Naive thymus-derived CD4-positive, alpha-beta T cell (primary cell): ENCODE data around the gene COL2A1. TPM values are rescaled to one million over a fixed set of nuclear protein-coding genes. Genes with fewer than 3 reads are reported as not detected.

Source experiments
- ATAC-seq: fragments of 150-1000 bp; cut with Tn5 transposase; 2 replicates; pipeline ENCODE4 v1.10.0; 2021; ENCODE audit warnings: mild to moderate bottlenecking, moderate library complexity
- CTCF ChIA-PET: fragments of 350-600 bp; sonication (Branson Sonifier 250); formaldehyde crosslinking; loops from one replicate; lab custom pipeline; 2021; ENCODE audit warnings: antibody characterized with exemption; lab: Charles Lee
- POLR2A ChIA-PET: fragments of 350-600 bp; sonication (Branson Sonifier 250); formaldehyde crosslinking; loops from one replicate; lab custom pipeline; 2021; ENCODE audit warnings: antibody characterized with exemption, inconsistent platforms; lab: Charles Lee
- DNase-seq, 9 donors: peaks; one replicate each; pipeline versions ENCODE4 v3.0.0 to v3.0.0-alpha.2; 2020 to 2022; ENCODE audit warnings: mixed read lengths in 1 of 9
- H3K27ac ChIP-seq: one replicate; pipeline ENCODE4 v1.7.0; 2013; ENCODE audit warnings: mild to moderate bottlenecking, low read depth, low read length, moderate library complexity
- H3K27me3 ChIP-seq, 2 donors: one replicate each; pipeline ENCODE4 v1.7.0; 2013; ENCODE audit warnings: low read length in 2 of 2, mild to moderate bottlenecking in 2 of 2, moderate library complexity in 2 of 2; ENCODE audit not compliant: control insufficient read depth in 2 of 2, insufficient read depth in 2 of 2
- H3K36me3 ChIP-seq, 3 experiments: 1 replicate in 2 of 3; 2 replicates in 1 of 3; pipeline ENCODE4 v1.7.0; 2013; ENCODE audit warnings: low read length in 3 of 3, mild to moderate bottlenecking in 3 of 3, moderate library complexity in 1 of 3; ENCODE audit not compliant: insufficient read depth in 3 of 3, control insufficient read depth in 2 of 3
- H3K4me1 ChIP-seq, 2 donors: one replicate each; pipeline ENCODE4 v1.7.0; 2013; ENCODE audit warnings: low read length in 2 of 2, mild to moderate bottlenecking in 2 of 2, moderate library complexity in 1 of 2; ENCODE audit not compliant: control insufficient read depth in 2 of 2, insufficient read depth in 2 of 2
- H3K4me3 ChIP-seq: 2 replicates; pipeline ENCODE4 v1.7.0; 2013; ENCODE audit warnings: mild to moderate bottlenecking, low read length
- H3K9me3 ChIP-seq, 3 experiments: 1 replicate in 2 of 3; 2 replicates in 1 of 3; pipeline ENCODE4 v1.7.0; 2013; ENCODE audit warnings: low read length in 3 of 3; ENCODE audit not compliant: control insufficient read depth in 2 of 3
- H3K27ac Mint-ChIP-seq, 9 donors: one replicate each; pipeline ENCODE4 v1.8.0; 2020 to 2022; ENCODE audit warnings: mixed read lengths in 9 of 9, mild to moderate bottlenecking in 8 of 9, moderate library complexity in 5 of 9, inconsistent platforms in 2 of 9
- H3K27me3 Mint-ChIP-seq, 5 donors: one replicate each; pipeline ENCODE4 v1.8.0; 2021 to 2022; ENCODE audit warnings: mixed read lengths in 5 of 5, mild to moderate bottlenecking in 1 of 5
- H3K36me3 Mint-ChIP-seq, 5 donors: one replicate each; pipeline ENCODE4 v1.8.0; 2020 to 2022; ENCODE audit warnings: mixed read lengths in 5 of 5, mild to moderate bottlenecking in 3 of 5, inconsistent platforms in 1 of 5
- H3K4me1 Mint-ChIP-seq, 7 donors: one replicate each; pipeline ENCODE4 v1.8.0; 2020 to 2022; ENCODE audit warnings: mixed read lengths in 7 of 7, mild to moderate bottlenecking in 3 of 7, inconsistent platforms in 1 of 7
- H3K4me3 Mint-ChIP-seq, 10 donors: one replicate each; pipeline ENCODE4 v1.8.0; 2020 to 2022; ENCODE audit warnings: mild to moderate bottlenecking in 10 of 10, mixed read lengths in 10 of 10, moderate library complexity in 6 of 10, inconsistent platforms in 2 of 10
- H3K9me3 Mint-ChIP-seq, 11 donors: one replicate each; pipeline ENCODE4 v1.8.0; 2020 to 2022; ENCODE audit warnings: mixed read lengths in 11 of 11, mild to moderate bottlenecking in 4 of 11, inconsistent platforms in 1 of 11, moderate library complexity in 1 of 11
- intact Hi-C, 2 donors: fragments of 100-400 bp; cut with micrococcal nuclease; formaldehyde crosslinking; loops; one replicate each; pipeline ENCODE4 v1.15.1; 2023
- polyA plus RNA-seq, 2 donors: library from polyadenylated mRNA; unstranded; fragments of 300-500 nt; fragmentation: Illumina TruSeq; gene quantifications; one replicate each; pipeline ENCODE4 v1.2.3, GENCODE V29; 2021
- total RNA-seq, 6 experiments: library from RNA in 5 of 6; stranded (reverse) in 5 of 6; gene quantifications; 1 replicate in 5 of 6; 2 replicates in 1 of 6; pipeline ENCODE4 v1.2.3 and lab custom pipeline; 2021 to 2026

Gene COL2A1
- total and polyA plus RNA-seq, 7 experiments from 2014 or later = not detected

GRCh38 chr12:48002773-48003218, 1.5 kb downstream of the COL2A1 start:
- DNase-seq = no peak
- ATAC-seq = no peak
- Mint-ChIP-seq H3K4me3 (peak overlapping the region; percentile 45 to 90 (median 80)), H3K9me3 (peaks cover 0 to 1% (median 0%) of the 10 kb centered on the region in 11 donors), H3K36me3 (no peaks in the 10 kb centered on the region), H3K4me1 (peaks cover 21 to 43% (median 39%) of the 10 kb centered on the region in 7 donors), H3K27me3 (peaks cover 83 to 96% (median 87%) of the 10 kb centered on the region in 5 donors), H3K27ac (no peak overlapping the region)
- CTCF ChIA-PET = no interaction called here
- POLR2A ChIA-PET = interaction anchor here (1.2 kb wide), 1 partner anchor 12 kb away, joined by 3 read pairs; no protein-coding TSS in a partner anchor
- H3K4me3 ChIP-seq = peak overlapping the region; percentile 15
- intact Hi-C loops = loop anchor here (5.0 to 10.0 kb wide), 5 partner anchors 40 to 612 kb away; partner anchors contain the start of genes CCDC184 (in 1 of the 2), SENP1 (in 1 of the 2) and TMEM106C (in 1 of the 2)
- no peaks in the 10 kb centered on the region for H3K9me3 ChIP-seq
- H3K4me1 ChIP-seq = peaks cover 34 to 45% of the 10 kb centered on the region in 2 donors
- H3K36me3 ChIP-seq = no peaks in the 10 kb centered on the region
- H3K27ac ChIP-seq = no peak overlapping the region
- peaks cover 25 to 44% of the 10 kb centered on the region in 2 donors for H3K27me3 ChIP-seq

- intact Hi-C loops = loop anchor here (5.0 to 10.0 kb wide), 5 partner anchors 40 to 612 kb away; partner anchors contain the start of genes CCDC184 (in 1 of the 2), SENP1 (in 1 of the 2) and TMEM106C (in 1 of the 2)
Observed at GRCh38 chr12:48002414-48002730, 1.9 kb downstream of the COL2A1 start.

GRCh38 chr12:48001505-48002413, 2.5 kb downstream of the COL2A1 start:
- Histone ChIP-seq H3K27ac (no peak overlapping the region), H3K36me3 (no peaks in the 10 kb centered on the region), H3K4me3 (peak overlapping the region; percentile 15), H3K4me1 (peaks cover 34 to 45% of the 10 kb centered on the region in 2 donors), H3K27me3 (peaks cover 25 to 44% of the 10 kb centered on the region in 2 donors), H3K9me3 (no peaks in the 10 kb centered on the region)
- H3K36me3 Mint-ChIP-seq = no peaks in the 10 kb centered on the region
- H3K4me3 Mint-ChIP-seq = peak overlapping the region; percentile 76 to 90 (median 80)
- peak overlapping the region in 2 of 9 donors; percentile 21 to 72 for H3K27ac Mint-ChIP-seq
- intact Hi-C loops = loop anchor here (5.0 to 10.0 kb wide), 5 partner anchors 39 to 613 kb away; partner anchors contain the start of genes CCDC184 (in 1 of the 2), SENP1 (in 1 of the 2) and TMEM106C (in 1 of the 2)
- peaks cover 21 to 43% (median 39%) of the 10 kb centered on the region in 7 donors for H3K4me1 Mint-ChIP-seq
- DNase-seq = peak in 3 of 9 donors; percentile 15 to 41 (median 18)
- H3K27me3 Mint-ChIP-seq = peaks cover 76 to 96% (median 83%) of the 10 kb centered on the region in 5 donors
- no peaks in the 10 kb centered on the region for H3K9me3 Mint-ChIP-seq
- POLR2A ChIA-PET = interaction anchor here (1.2 kb wide), 1 partner anchor 11 kb away, joined by 3 read pairs; no protein-coding TSS in a partner anchor
- peak; percentile 30 for ATAC-seq
- CTCF ChIA-PET = interaction anchor here (0.7 kb wide), 1 partner anchor 19 kb away, joined by 3 read pairs; no protein-coding TSS in a partner anchor

More at GRCh38 chr12:48002414-48002730, 1.9 kb downstream of the COL2A1 start:
- Histone ChIP-seq H3K27ac (no peak overlapping the region), H3K4me1 (peaks cover 34 to 45% of the 10 kb centered on the region in 2 donors), H3K27me3 (peaks cover 25 to 44% of the 10 kb centered on the region in 2 donors), H3K36me3 (no peaks in the 10 kb centered on the region), H3K4me3 (peak overlapping the region; percentile 15), H3K9me3 (no peaks in the 10 kb centered on the region)
- Mint-ChIP-seq H3K4me3 (peak overlapping the region; percentile 76 to 90 (median 80)), H3K9me3 (peaks cover 0 to 1% (median 0%) of the 10 kb centered on the region in 11 donors), H3K27me3 (peaks cover 79 to 96% (median 85%) of the 10 kb centered on the region in 5 donors), H3K27ac (no peak overlapping the region), H3K4me1 (peaks cover 21 to 43% (median 39%) of the 10 kb centered on the region in 7 donors), H3K36me3 (no peaks in the 10 kb centered on the region)
- CTCF ChIA-PET = no interaction called here
- POLR2A ChIA-PET = interaction anchor here (1.2 kb wide), 1 partner anchor 12 kb away, joined by 3 read pairs; no protein-coding TSS in a partner anchor
- DNase-seq (no peak), ATAC-seq (no peak)

- Mint-ChIP-seq H3K36me3 (no peaks in the 10 kb centered on the region), H3K27ac (peak overlapping the region in 2 of 9 donors; percentile 21 to 72), H3K4me1 (peaks cover 21 to 43% (median 36%) of the 10 kb centered on the region in 7 donors), H3K4me3 (peak overlapping the region; percentile 56 to 90 (median 80)), H3K9me3 (no peaks in the 10 kb centered on the region), H3K27me3 (peaks cover 68 to 96% (median 78%) of the 10 kb centered on the region in 5 donors)
- ATAC-seq (no peak), DNase-seq (no peak)
- intact Hi-C loops = loop anchor here (5.0 to 10.0 kb wide), 5 partner anchors 39 to 614 kb away; partner anchors contain the start of genes CCDC184 (in 1 of the 2), SENP1 (in 1 of the 2) and TMEM106C (in 1 of the 2)
- no peaks in the 10 kb centered on the region for H3K36me3 ChIP-seq
- no peaks in the 10 kb centered on the region for H3K9me3 ChIP-seq
- peak overlapping the region; percentile 15 for H3K4me3 ChIP-seq
- ChIA-PET CTCF (no interaction called here), POLR2A (no interaction called here)
- peaks cover 21 to 44% of the 10 kb centered on the region in 2 donors for H3K27me3 ChIP-seq
- peaks cover 34 to 45% of the 10 kb centered on the region in 2 donors for H3K4me1 ChIP-seq
- no peak overlapping the region for H3K27ac ChIP-seq
Observed at GRCh38 chr12:48000878-48001504, 3.3 kb downstream of the COL2A1 start.

- Mint-ChIP-seq H3K36me3 (no peaks in the 10 kb centered on the region), H3K4me1 (peaks cover 24 to 33% (median 30%) of the 10 kb centered on the region in 7 donors), H3K27me3 (peaks cover 65 to 96% (median 71%) of the 10 kb centered on the region in 5 donors), H3K4me3 (no peak overlapping the region), H3K9me3 (peaks cover 0 to under 1% (median 0%) of the 10 kb centered on the region in 11 donors), H3K27ac (no peak overlapping the region)
- intact Hi-C loops = loop anchor here (5.0 to 10.0 kb wide), 5 partner anchors 38 to 615 kb away; partner anchors contain the start of genes CCDC184 (in 1 of the 2), SENP1 (in 1 of the 2) and TMEM106C (in 1 of the 2)
- Histone ChIP-seq H3K36me3 (no peaks in the 10 kb centered on the region), H3K9me3 (no peaks in the 10 kb centered on the region), H3K27me3 (peaks cover 12 to 35% of the 10 kb centered on the region in 2 donors), H3K4me3 (no peak overlapping the region), H3K4me1 (peaks cover 32 to 39% of the 10 kb centered on the region in 2 donors), H3K27ac (no peak overlapping the region)
- POLR2A ChIA-PET = no interaction called here
- ATAC-seq (no peak), DNase-seq (no peak)
- CTCF ChIA-PET = no interaction called here
Observed at GRCh38 chr12:47999816-48000215, 4.5 kb downstream of the COL2A1 start.

GRCh38 chr12:47997321-47997720, 7.0 kb downstream of the COL2A1 start:
- Histone ChIP-seq H3K9me3 (no peaks in the 10 kb centered on the region), H3K27me3 (peaks cover 1 to 13% of the 10 kb centered on the region in 2 donors), H3K36me3 (no peaks in the 10 kb centered on the region), H3K4me1 (peaks cover 10 to 14% of the 10 kb centered on the region in 2 donors), H3K27ac (no peak overlapping the region), H3K4me3 (no peak overlapping the region)
- intact Hi-C loops = no loop called here
- DNase-seq (no peak), ATAC-seq (no peak)
- H3K36me3 Mint-ChIP-seq = no peaks in the 10 kb centered on the region
- H3K27me3 Mint-ChIP-seq = peaks cover 53 to 99% (median 60%) of the 10 kb centered on the region in 5 donors
- CTCF ChIA-PET = no interaction called here
- POLR2A ChIA-PET = no interaction called here
- H3K27ac Mint-ChIP-seq = no peak overlapping the region
- no peak overlapping the region for H3K4me3 Mint-ChIP-seq
- H3K4me1 Mint-ChIP-seq = peaks cover 10 to 16% (median 15%) of the 10 kb centered on the region in 7 donors
- peaks cover 0 to 2% (median 0%) of the 10 kb centered on the region in 11 donors for H3K9me3 Mint-ChIP-seq
